ENCODE data around the gene DTYMK. TPM values are rescaled to one million over a fixed set of nuclear protein-coding genes. Genes with fewer than 3 reads are reported as not detected.

The DTYMK gene
- total and polyA plus RNA-seq, 2 donors (not counting 3 experiments of a cell fraction or from before 2014, with no cell fraction given): 67.0 to 104 TPM

DNA sequence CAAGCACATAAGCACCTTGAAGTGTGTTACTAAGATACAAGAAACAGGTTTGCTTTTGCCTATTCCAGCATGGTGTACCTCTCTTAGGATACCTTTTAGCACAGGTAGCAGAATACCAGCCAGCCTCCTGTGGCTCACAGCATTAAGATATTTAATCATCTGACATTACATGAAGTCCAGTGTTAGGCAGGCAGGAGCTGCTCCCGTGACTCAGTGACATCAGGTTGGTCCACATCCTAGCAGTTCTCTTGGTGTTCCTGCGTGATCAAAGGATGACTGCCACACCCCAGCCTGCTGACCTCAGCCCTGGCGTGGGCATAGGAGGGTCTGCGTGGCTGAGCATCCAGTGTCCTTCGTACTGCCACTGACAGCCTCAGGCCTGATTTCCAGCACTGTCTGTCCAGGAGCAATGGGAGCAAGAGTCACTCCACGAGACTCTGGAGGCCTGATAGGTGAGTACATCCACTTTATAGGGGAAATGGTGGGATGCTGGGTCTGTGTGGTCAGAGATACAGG is 3.6 kb upstream of the DTYMK start:
- FAIRE-seq: no peak
- Histone ChIP-seq H3K4me2 (ENCODE audit: insufficient read depth, low read length) (no peak overlapping the region), H3K79me2 (ENCODE audit: control insufficient read depth, insufficient read depth, low read length) (peaks cover 31% of the 10 kb centered on the region), H3K9me1 (replicated peaks; ENCODE audit: control insufficient read depth, extremely low read depth, insufficient read depth, low read length) (no peaks in the 10 kb centered on the region), H3K4me3 (replicated peaks in 1 of 3; ENCODE audit: insufficient read depth in 1 of 3, low read depth in 1 of 3, low read length in 3 of 3) (no peak overlapping the region), H3K9ac (replicated peaks; ENCODE audit: extremely low read depth, insufficient read depth, low read length) (no peak overlapping the region), H3K27me3 (ENCODE audit: control insufficient read depth in 2 of 2, insufficient read depth in 2 of 2, low read length in 2 of 2) (no peaks in the 10 kb centered on the region), H3K27ac (ENCODE audit: insufficient read depth, low read depth, low read length) (no peak overlapping the region), H3K9me3 (replicated peaks; ENCODE audit: control insufficient read depth, insufficient read depth, low read length) (no peaks in the 10 kb centered on the region), H3K4me1 (ENCODE audit: control insufficient read depth, extremely low read depth, insufficient read depth, low read length) (peaks cover 13% of the 10 kb centered on the region), H2AFZ (ENCODE audit: low read depth, low read length) (no peak overlapping the region), H3K36me3 (ENCODE audit: control insufficient read depth in 2 of 2, extremely low read depth in 1 of 2, insufficient read depth in 2 of 2, low read length in 2 of 2) (peaks cover 5 to 20% of the 10 kb centered on the region in 2 experiments), H4K20me1 (replicated peaks; ENCODE audit: control insufficient read depth, extremely low read depth, insufficient read depth, low read length) (no peaks in the 10 kb centered on the region)
- TF ChIP-seq, protein P1, sequence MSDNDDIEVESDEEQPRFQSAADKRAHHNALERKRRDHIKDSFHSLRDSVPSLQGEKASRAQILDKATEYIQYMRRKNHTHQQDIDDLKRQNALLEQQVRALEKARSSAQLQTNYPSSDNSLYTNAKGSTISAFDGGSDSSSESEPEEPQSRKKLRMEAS (IDR thresholded peaks at IDR 0.05; ENCODE audit: insufficient read depth, insufficient read length): no peak
- TF ChIP-seq POLR2A (IDR thresholded peaks at IDR 0.05; ENCODE audit: low read depth, low read length): no peak
- no peak for TF ChIP-seq JUN (IDR thresholded peaks at IDR 0.05; ENCODE audit: borderline replicate concordance, insufficient read depth, insufficient read length, low read depth)
- no peak for TF ChIP-seq FOS (IDR thresholded peaks at IDR 0.05; ENCODE audit: borderline replicate concordance, insufficient read depth, low read length)
- no peak for TF ChIP-seq POLR2AphosphoS5 (IDR thresholded peaks at IDR 0.05; ENCODE audit: insufficient read depth, low read depth, low read length)
- no peak for TF ChIP-seq GATA2 (IDR thresholded peaks at IDR 0.05; ENCODE audit: insufficient read depth, insufficient read length, low read depth, low read length)
- no peak for TF ChIP-seq MYC (IDR thresholded peaks at IDR 0.05; ENCODE audit: low read depth, low read length)
- TF ChIP-seq, protein P2, sequence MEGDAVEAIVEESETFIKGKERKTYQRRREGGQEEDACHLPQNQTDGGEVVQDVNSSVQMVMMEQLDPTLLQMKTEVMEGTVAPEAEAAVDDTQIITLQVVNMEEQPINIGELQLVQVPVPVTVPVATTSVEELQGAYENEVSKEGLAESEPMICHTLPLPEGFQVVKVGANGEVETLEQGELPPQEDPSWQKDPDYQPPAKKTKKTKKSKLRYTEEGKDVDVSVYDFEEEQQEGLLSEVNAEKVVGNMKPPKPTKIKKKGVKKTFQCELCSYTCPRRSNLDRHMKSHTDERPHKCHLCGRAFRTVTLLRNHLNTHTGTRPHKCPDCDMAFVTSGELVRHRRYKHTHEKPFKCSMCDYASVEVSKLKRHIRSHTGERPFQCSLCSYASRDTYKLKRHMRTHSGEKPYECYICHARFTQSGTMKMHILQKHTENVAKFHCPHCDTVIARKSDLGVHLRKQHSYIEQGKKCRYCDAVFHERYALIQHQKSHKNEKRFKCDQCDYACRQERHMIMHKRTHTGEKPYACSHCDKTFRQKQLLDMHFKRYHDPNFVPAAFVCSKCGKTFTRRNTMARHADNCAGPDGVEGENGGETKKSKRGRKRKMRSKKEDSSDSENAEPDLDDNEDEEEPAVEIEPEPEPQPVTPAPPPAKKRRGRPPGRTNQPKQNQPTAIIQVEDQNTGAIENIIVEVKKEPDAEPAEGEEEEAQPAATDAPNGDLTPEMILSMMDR (IDR thresholded peaks at IDR 0.05; ENCODE audit: extremely low read depth in 1 of 2, insufficient read depth in 1 of 2, low read depth in 1 of 2, low read length in 2 of 2): no peak
- no peak for TF ChIP-seq EZH2 (IDR thresholded peaks at IDR 0.05; ENCODE audit: borderline replicate concordance, low read depth, low read length, severe bottlenecking)
- ChIA-PET POLR2A (no interaction called here), CTCF (interaction anchor here (0.5 to 1.3 kb wide), 2 partner anchors 11 to 241 kb away, joined by 3 read pairs; partner anchors contain the start of gene ING5)
- DNase-seq (ENCODE audit: low read depth, low spot score): no peak
- intact Hi-C loops (cut with micrococcal nuclease): no loop called here
- dilution Hi-C loops (cut with MboI; ENCODE audit: extremely low pct_ligation_motif_present, low sequenced_read_pairs): no loop called here
- no TSS peak for BruUV-seq (replicated peaks)
